HUES48 (cell line): ENCODE data around the gene WWTR1.
A peak's percentile ranks its signal among the peaks of the same experiment; 100 is the strongest.

Experiments used
- H3K27ac ChIP-seq: one replicate; pipeline ENCODE4 v1.7.0; 2013; ENCODE audit warnings: low read depth, low read length, inconsistent platforms
- H3K27me3 ChIP-seq: 2 replicates; pipeline ENCODE4 v1.6.1; 2013; ENCODE audit warnings: mild to moderate bottlenecking, low read length; ENCODE audit not compliant: control insufficient read depth, insufficient read depth
- H3K36me3 ChIP-seq: 2 replicates; pipeline ENCODE4 v1.6.1; 2013; ENCODE audit warnings: low read length; ENCODE audit not compliant: control insufficient read depth, insufficient read depth
- H3K4me1 ChIP-seq: 2 replicates; pipeline ENCODE4 v1.6.1; 2013; ENCODE audit warnings: mild to moderate bottlenecking, low read length; ENCODE audit not compliant: control insufficient read depth, insufficient read depth
- H3K4me3 ChIP-seq: 2 replicates; pipeline ENCODE4 v1.5.1; 2013; ENCODE audit warnings: mild to moderate bottlenecking, low read depth, low read length
- H3K9ac ChIP-seq: 2 replicates; pipeline ENCODE4 v1.6.1; 2013; ENCODE audit warnings: mild to moderate bottlenecking, low read depth, low read length, moderate library complexity
- H3K9me3 ChIP-seq: 2 replicates; pipeline ENCODE4 v1.6.1; 2013; ENCODE audit warnings: low read length; ENCODE audit not compliant: control insufficient read depth, insufficient read depth

The WWTR1 gene

GRCh38 chr3:149475451-149476060 lies 182.3 kb downstream of the WWTR1 start:
- Histone ChIP-seq H3K4me3 (no peak overlapping the region), H3K9me3 (no peaks in the 10 kb centered on the region), H3K27me3 (no peaks in the 10 kb centered on the region), H3K27ac (no peak overlapping the region), H3K4me1 (peaks cover 18% of the 10 kb centered on the region), H3K9ac (no peak overlapping the region), H3K36me3 (no peaks in the 10 kb centered on the region)

- no peaks in the 10 kb centered on the region for H3K9me3 ChIP-seq
- H3K4me1 ChIP-seq = peaks cover 10% of the 10 kb centered on the region
- no peaks in the 10 kb centered on the region for H3K27me3 ChIP-seq
- H3K36me3 ChIP-seq = no peaks in the 10 kb centered on the region
- H3K9ac ChIP-seq = no peak within 1 kb of the TSS
- no peak within 1 kb of the TSS for H3K27ac ChIP-seq
- H3K4me3 ChIP-seq = no peak within 1 kb of the TSS
These were observed 183.5 kb downstream of the WWTR1 start, which contains the start of gene TM4SF4 for GRCh38 chr3:149474250-149474817. TM4SF4 (plus strand) TSS chr3:149474697; CDS start chr3:149474878, 181 bp downstream.

- no peaks in the 10 kb centered on the region for H3K9me3 ChIP-seq
- H3K27ac ChIP-seq = no peak overlapping the region
- no peaks in the 10 kb centered on the region for H3K36me3 ChIP-seq
- H3K4me3 ChIP-seq = no peak overlapping the region
- H3K4me1 ChIP-seq = peaks cover 16% of the 10 kb centered on the region
- H3K9ac ChIP-seq = no peak overlapping the region
- H3K27me3 ChIP-seq = no peaks in the 10 kb centered on the region
These were observed 184.2 kb downstream of the WWTR1 start for GRCh38 chr3:149473357-149474249.

GRCh38 chr3:149472030-149472797 lies 185.6 kb downstream of the WWTR1 start:
- Histone ChIP-seq H3K9ac (no peak overlapping the region), H3K4me1 (peaks cover 20% of the 10 kb centered on the region), H3K9me3 (no peaks in the 10 kb centered on the region), H3K4me3 (no peak overlapping the region), H3K36me3 (no peaks in the 10 kb centered on the region), H3K27me3 (no peaks in the 10 kb centered on the region), H3K27ac (no peak overlapping the region)

- Histone ChIP-seq H3K9me3 (no peaks in the 10 kb centered on the region), H3K27me3 (no peaks in the 10 kb centered on the region), H3K4me3 (no peak overlapping the region), H3K9ac (no peak overlapping the region), H3K27ac (no peak overlapping the region), H3K36me3 (no peaks in the 10 kb centered on the region), H3K4me1 (peaks cover 25% of the 10 kb centered on the region)
These were observed 187.4 kb downstream of the WWTR1 start for GRCh38 chr3:149470381-149470780.

GRCh38 chr3:149468504-149469212 lies 189.2 kb downstream of the WWTR1 start:
- Histone ChIP-seq H3K27ac (peak overlapping the region; percentile 75), H3K9me3 (no peaks in the 10 kb centered on the region), H3K36me3 (no peaks in the 10 kb centered on the region), H3K4me3 (peak overlapping the region; percentile 15; the same call in 1 of the 2 replicates), H3K27me3 (no peaks in the 10 kb centered on the region), H3K4me1 (peaks cover 25% of the 10 kb centered on the region), H3K9ac (no peak overlapping the region)
